ENCODE data around the gene MX1.

MX1 gene

DNA sequence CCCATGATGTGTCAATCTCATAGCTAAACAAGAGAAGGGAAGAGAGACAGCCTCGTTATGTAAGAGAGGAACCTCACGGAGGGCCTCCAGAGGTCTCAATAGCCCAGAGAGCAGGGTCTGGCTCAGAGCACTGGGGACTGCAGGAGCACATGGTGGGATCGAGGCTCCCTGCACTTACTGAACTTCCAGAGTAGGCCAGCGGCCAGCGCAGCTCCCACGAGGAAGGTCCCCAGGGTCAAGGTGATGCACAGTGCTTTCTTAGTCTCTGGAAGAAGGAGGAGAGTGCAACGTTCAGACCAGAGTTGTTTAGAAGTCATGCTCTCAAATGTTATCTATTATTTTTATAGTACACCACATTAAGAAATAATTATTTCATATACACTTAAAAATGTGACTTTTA, 63.3 kb downstream of the MX1 start:
- H3K27ac ChIP-seq (ENCODE audit: insufficient read depth in 1 of 2, low read depth in 1 of 2, low read length in 2 of 2, poor library complexity in 1 of 2, severe bottlenecking in 2 of 2) = no peak overlapping the region
- no peaks in the 10 kb centered on the region for H3K36me3 ChIP-seq (ENCODE audit: control insufficient read depth in 4 of 4, insufficient read depth in 4 of 4, low read length in 3 of 4)
- no peak overlapping the region for H3K4me3 ChIP-seq (ENCODE audit: control insufficient read depth in 1 of 7, extremely low read depth in 1 of 7, insufficient read depth in 4 of 7, low read depth in 2 of 7, low read length in 6 of 7)
- ChIA-PET POLR2A (no interaction called here), CTCF (no interaction called here)
- DNase-seq = no peak
- H3K9me3 ChIP-seq (ENCODE audit: control extremely low read depth in 1 of 5, control insufficient read depth in 4 of 5, insufficient read depth in 2 of 5, low read depth in 1 of 5, low read length in 4 of 5) = no peaks in the 10 kb centered on the region
- H3K27me3 ChIP-seq (replicated peaks in 2 of 5; ENCODE audit: control insufficient read depth in 4 of 5, insufficient read depth in 5 of 5, low read length in 4 of 5) = peaks cover 0 to 14% (median 8%) of the 10 kb centered on the region in 5 experiments
- H3K4me1 ChIP-seq (ENCODE audit: control extremely low read depth in 1 of 4, control insufficient read depth in 4 of 4, insufficient read depth in 4 of 4, low read length in 3 of 4) = no peaks in the 10 kb centered on the region
- WGBS (ENCODE audit: insufficient coverage) = 84% methylated on average over 6 of the region's 7 CpGs

DNA sequence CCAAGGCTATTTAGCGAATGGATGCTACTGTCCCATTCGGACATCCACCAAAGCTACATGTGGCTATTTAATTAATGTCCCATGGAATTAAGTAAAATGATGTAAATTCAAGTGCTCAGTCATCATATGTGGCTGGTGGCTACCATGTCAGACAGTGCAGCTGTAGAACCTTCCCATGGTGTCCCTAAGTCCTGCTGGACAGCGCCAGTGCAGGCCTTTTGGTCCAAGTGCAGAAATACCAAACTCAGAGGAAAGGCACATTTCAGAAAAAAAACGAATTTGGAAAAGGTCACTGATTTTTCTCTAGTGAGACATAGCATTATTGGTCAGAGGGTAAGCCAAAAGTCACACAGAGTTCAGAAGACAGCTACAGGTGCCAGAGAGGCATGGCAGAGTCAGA, 64.3 kb downstream of the MX1 start:
- ChIA-PET POLR2A (no interaction called here), CTCF (no interaction called here)
- Histone ChIP-seq H3K4me3 (ENCODE audit: control insufficient read depth in 1 of 7, extremely low read depth in 1 of 7, insufficient read depth in 4 of 7, low read depth in 2 of 7, low read length in 6 of 7) (no peak overlapping the region), H3K9me3 (ENCODE audit: control extremely low read depth in 1 of 5, control insufficient read depth in 4 of 5, insufficient read depth in 2 of 5, low read depth in 1 of 5, low read length in 4 of 5) (no peaks in the 10 kb centered on the region), H3K27me3 (replicated peaks in 2 of 5; ENCODE audit: control insufficient read depth in 4 of 5, insufficient read depth in 5 of 5, low read length in 4 of 5) (peaks cover 0 to 14% (median 5%) of the 10 kb centered on the region in 5 experiments), H3K27ac (ENCODE audit: insufficient read depth in 1 of 2, low read depth in 1 of 2, low read length in 2 of 2, poor library complexity in 1 of 2, severe bottlenecking in 2 of 2) (no peak overlapping the region), H3K4me1 (ENCODE audit: control extremely low read depth in 1 of 4, control insufficient read depth in 4 of 4, insufficient read depth in 4 of 4, low read length in 3 of 4) (no peaks in the 10 kb centered on the region), H3K36me3 (ENCODE audit: control insufficient read depth in 4 of 4, insufficient read depth in 4 of 4, low read length in 3 of 4) (no peaks in the 10 kb centered on the region)
- 95% methylated on average over 4 of the region's 4 CpGs for whole genome bisulfite sequencing (ENCODE audit: insufficient coverage)
- DNase-seq = no peak

DNA sequence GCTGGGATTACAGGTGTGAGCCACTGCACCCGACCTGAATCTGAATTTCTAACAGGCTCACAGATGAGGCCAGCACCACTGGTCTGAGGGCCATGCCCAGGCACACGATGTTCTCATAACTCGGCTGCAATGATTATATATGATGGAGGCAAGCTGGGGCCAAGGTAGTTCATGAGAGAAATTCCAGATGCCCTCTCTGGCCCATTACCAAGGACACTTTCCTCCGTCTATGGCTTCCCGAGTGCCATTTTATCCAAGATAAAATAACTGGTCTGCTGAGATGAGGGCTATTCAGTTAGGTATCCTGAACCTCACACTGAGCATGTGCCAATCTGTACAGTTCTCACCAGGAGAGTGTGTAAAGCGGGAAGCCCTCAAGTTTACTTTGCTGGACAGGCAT, 65.4 kb downstream of the MX1 start:
- POLR2A ChIA-PET = no interaction called here
- CTCF ChIA-PET = no interaction called here
- H3K27ac ChIP-seq (ENCODE audit: insufficient read depth in 1 of 2, low read depth in 1 of 2, low read length in 2 of 2, poor library complexity in 1 of 2, severe bottlenecking in 2 of 2) = no peak overlapping the region
- peaks cover 0 to 14% (median 5%) of the 10 kb centered on the region in 5 experiments for H3K27me3 ChIP-seq (replicated peaks in 2 of 5; ENCODE audit: control insufficient read depth in 4 of 5, insufficient read depth in 5 of 5, low read length in 4 of 5)
- no peak for DNase-seq
- H3K9me3 ChIP-seq (ENCODE audit: control extremely low read depth in 1 of 5, control insufficient read depth in 4 of 5, insufficient read depth in 2 of 5, low read depth in 1 of 5, low read length in 4 of 5) = no peaks in the 10 kb centered on the region
- 88% methylated on average over 6 of the region's 6 CpGs for WGBS (ENCODE audit: insufficient coverage)
- no peaks in the 10 kb centered on the region for H3K4me1 ChIP-seq (ENCODE audit: control extremely low read depth in 1 of 4, control insufficient read depth in 4 of 4, insufficient read depth in 4 of 4, low read length in 3 of 4)
- no peak overlapping the region for H3K4me3 ChIP-seq (ENCODE audit: control insufficient read depth in 1 of 7, extremely low read depth in 1 of 7, insufficient read depth in 4 of 7, low read depth in 2 of 7, low read length in 6 of 7)
- no peaks in the 10 kb centered on the region for H3K36me3 ChIP-seq (ENCODE audit: control insufficient read depth in 4 of 4, insufficient read depth in 4 of 4, low read length in 3 of 4)

DNA sequence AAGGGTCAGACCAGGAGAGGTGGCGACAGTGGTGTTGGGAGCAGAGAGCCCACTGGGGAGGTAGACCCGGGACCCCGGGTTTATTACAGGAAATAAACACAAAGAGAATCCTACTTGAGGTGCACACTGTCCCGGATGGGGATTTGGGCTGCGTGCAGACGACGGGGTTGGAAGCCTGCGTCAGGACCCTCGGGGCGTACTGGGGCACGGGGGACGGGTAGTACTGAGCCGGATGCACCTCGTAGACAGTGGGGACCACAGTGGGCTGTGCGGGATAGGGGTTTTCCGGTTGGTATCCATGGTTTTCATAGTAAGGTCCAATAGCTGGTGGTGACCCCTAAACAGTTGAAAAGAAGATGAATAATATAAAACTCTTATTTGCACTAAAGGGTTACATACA, 68.2 kb downstream of the MX1 start:
- Histone ChIP-seq H3K27me3 (replicated peaks in 2 of 5; ENCODE audit: control insufficient read depth in 4 of 5, insufficient read depth in 5 of 5, low read length in 4 of 5) (peaks cover 2 to 21% (median 5%) of the 10 kb centered on the region in 5 experiments), H3K4me1 (ENCODE audit: control extremely low read depth in 1 of 4, control insufficient read depth in 4 of 4, insufficient read depth in 4 of 4, low read length in 3 of 4) (no peaks in the 10 kb centered on the region), H3K9me3 (ENCODE audit: control extremely low read depth in 1 of 5, control insufficient read depth in 4 of 5, insufficient read depth in 2 of 5, low read depth in 1 of 5, low read length in 4 of 5) (no peaks in the 10 kb centered on the region), H3K27ac (ENCODE audit: insufficient read depth in 1 of 2, low read depth in 1 of 2, low read length in 2 of 2, poor library complexity in 1 of 2, severe bottlenecking in 2 of 2) (no peak overlapping the region), H3K36me3 (ENCODE audit: control insufficient read depth in 4 of 4, insufficient read depth in 4 of 4, low read length in 3 of 4) (no peaks in the 10 kb centered on the region), H3K4me3 (ENCODE audit: control insufficient read depth in 1 of 7, extremely low read depth in 1 of 7, insufficient read depth in 4 of 7, low read depth in 2 of 7, low read length in 6 of 7) (no peak overlapping the region)
- ChIA-PET POLR2A (no interaction called here), CTCF (no interaction called here)
- DNase-seq = no peak
- WGBS (ENCODE audit: insufficient coverage) = 98% methylated on average over 16 of the region's 16 CpGs

DNA sequence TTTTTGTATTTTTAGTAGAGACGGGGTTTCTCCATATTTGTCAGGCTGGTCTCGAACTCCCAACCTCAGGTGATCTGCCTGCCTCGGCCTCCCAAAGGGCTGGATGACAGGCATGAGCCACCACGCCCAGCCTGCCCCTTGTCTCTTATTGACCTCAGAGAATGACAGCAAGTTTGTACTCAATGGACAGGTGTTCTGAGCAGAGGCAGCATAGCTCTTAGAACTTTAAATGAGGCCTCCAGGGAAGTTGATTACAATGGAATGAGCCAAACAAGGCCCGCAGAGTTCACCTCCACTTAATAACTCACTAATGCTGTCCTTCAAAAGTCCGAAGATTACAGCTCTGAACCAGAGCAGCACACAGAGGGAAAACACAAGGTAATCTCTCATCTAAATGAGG, 71.0 kb downstream of the MX1 start:
- no peaks in the 10 kb centered on the region for H3K4me1 ChIP-seq (ENCODE audit: control extremely low read depth in 1 of 4, control insufficient read depth in 4 of 4, insufficient read depth in 4 of 4, low read length in 3 of 4)
- WGBS (ENCODE audit: insufficient coverage) = 97% methylated on average over 5 of the region's 6 CpGs
- no peak for DNase-seq
- no peak overlapping the region for H3K27ac ChIP-seq (ENCODE audit: insufficient read depth in 1 of 2, low read depth in 1 of 2, low read length in 2 of 2, poor library complexity in 1 of 2, severe bottlenecking in 2 of 2)
- POLR2A ChIA-PET = no interaction called here
- no peaks in the 10 kb centered on the region for H3K36me3 ChIP-seq (ENCODE audit: control insufficient read depth in 4 of 4, insufficient read depth in 4 of 4, low read length in 3 of 4)
- peaks cover 5 to 32% (median 9%) of the 10 kb centered on the region in 5 experiments for H3K27me3 ChIP-seq (replicated peaks in 2 of 5; ENCODE audit: control insufficient read depth in 4 of 5, insufficient read depth in 5 of 5, low read length in 4 of 5)
- no peaks in the 10 kb centered on the region for H3K9me3 ChIP-seq (ENCODE audit: control extremely low read depth in 1 of 5, control insufficient read depth in 4 of 5, insufficient read depth in 2 of 5, low read depth in 1 of 5, low read length in 4 of 5)
- CTCF ChIA-PET = interaction anchor here (1.6 kb wide), 1 partner anchor 9 kb away, joined by 4 read pairs; no protein-coding TSS in a partner anchor
- H3K4me3 ChIP-seq (ENCODE audit: control insufficient read depth in 1 of 7, extremely low read depth in 1 of 7, insufficient read depth in 4 of 7, low read depth in 2 of 7, low read length in 6 of 7) = no peak overlapping the region

DNA sequence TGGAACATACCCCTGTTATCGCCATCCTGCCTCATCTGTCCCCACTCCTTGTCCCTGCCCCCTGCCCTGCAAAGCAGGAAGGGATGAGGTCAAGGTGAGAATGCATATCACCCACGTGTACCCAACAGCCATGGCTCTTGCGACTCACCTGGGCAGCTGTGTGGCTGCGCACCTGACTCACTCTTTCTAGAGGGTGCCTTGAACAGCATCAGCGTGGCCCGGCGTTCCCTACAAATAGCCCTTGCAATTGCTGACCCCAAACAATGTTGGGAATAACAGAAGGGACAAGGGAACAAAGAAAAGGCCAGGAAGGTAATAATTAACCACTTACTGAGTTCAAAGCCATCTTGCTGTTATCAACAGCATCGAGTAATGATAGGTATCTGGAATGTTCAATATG, 71.7 kb downstream of the MX1 start:
- Histone ChIP-seq H3K4me1 (ENCODE audit: control extremely low read depth in 1 of 4, control insufficient read depth in 4 of 4, insufficient read depth in 4 of 4, low read length in 3 of 4) (no peaks in the 10 kb centered on the region), H3K4me3 (ENCODE audit: control insufficient read depth in 1 of 7, extremely low read depth in 1 of 7, insufficient read depth in 4 of 7, low read depth in 2 of 7, low read length in 6 of 7) (no peak overlapping the region), H3K36me3 (ENCODE audit: control insufficient read depth in 4 of 4, insufficient read depth in 4 of 4, low read length in 3 of 4) (no peaks in the 10 kb centered on the region), H3K27ac (ENCODE audit: insufficient read depth in 1 of 2, low read depth in 1 of 2, low read length in 2 of 2, poor library complexity in 1 of 2, severe bottlenecking in 2 of 2) (no peak overlapping the region), H3K27me3 (replicated peaks in 2 of 5; ENCODE audit: control insufficient read depth in 4 of 5, insufficient read depth in 5 of 5, low read length in 4 of 5) (peaks cover 5 to 38% (median 8%) of the 10 kb centered on the region in 5 experiments), H3K9me3 (ENCODE audit: control extremely low read depth in 1 of 5, control insufficient read depth in 4 of 5, insufficient read depth in 2 of 5, low read depth in 1 of 5, low read length in 4 of 5) (no peaks in the 10 kb centered on the region)
- ChIA-PET POLR2A (no interaction called here), CTCF (interaction anchor here (1.6 kb wide), 1 partner anchor 9 kb away, joined by 4 read pairs; no protein-coding TSS in a partner anchor)
- no peak for DNase-seq
- 91% methylated on average over 6 of the region's 8 CpGs for WGBS (ENCODE audit: insufficient coverage)

DNA sequence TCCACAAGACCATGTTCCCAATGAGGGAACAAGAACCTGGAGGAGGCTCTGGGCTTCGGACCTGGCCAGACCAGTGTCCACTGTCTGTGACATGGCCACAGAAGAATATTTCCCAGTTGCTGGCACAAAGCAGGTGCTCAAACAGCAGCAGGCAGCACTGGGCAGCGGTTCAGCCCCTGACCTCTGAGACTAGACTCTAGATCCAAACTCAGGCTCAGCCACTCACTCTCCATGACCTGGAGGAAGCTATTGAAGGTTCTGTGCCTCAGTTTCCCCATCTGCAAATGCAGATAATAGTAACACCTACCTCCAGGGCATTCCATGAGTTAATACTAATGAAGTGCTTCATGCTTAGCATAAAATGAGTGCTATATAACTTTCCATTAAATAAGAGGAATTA, 73.9 kb downstream of the MX1 start:
- Histone ChIP-seq H3K4me3 (ENCODE audit: control insufficient read depth in 1 of 7, extremely low read depth in 1 of 7, insufficient read depth in 4 of 7, low read depth in 2 of 7, low read length in 6 of 7) (no peak overlapping the region), H3K9me3 (ENCODE audit: control extremely low read depth in 1 of 5, control insufficient read depth in 4 of 5, insufficient read depth in 2 of 5, low read depth in 1 of 5, low read length in 4 of 5) (no peaks in the 10 kb centered on the region), H3K27me3 (replicated peaks in 2 of 5; ENCODE audit: control insufficient read depth in 4 of 5, insufficient read depth in 5 of 5, low read length in 4 of 5) (peaks cover 5 to 53% (median 20%) of the 10 kb centered on the region in 5 experiments), H3K27ac (ENCODE audit: insufficient read depth in 1 of 2, low read depth in 1 of 2, low read length in 2 of 2, poor library complexity in 1 of 2, severe bottlenecking in 2 of 2) (no peak overlapping the region), H3K4me1 (ENCODE audit: control extremely low read depth in 1 of 4, control insufficient read depth in 4 of 4, insufficient read depth in 4 of 4, low read length in 3 of 4) (peaks cover 0 to 2% (median 0%) of the 10 kb centered on the region in 4 experiments), H3K36me3 (ENCODE audit: control insufficient read depth in 4 of 4, insufficient read depth in 4 of 4, low read length in 3 of 4) (no peaks in the 10 kb centered on the region)
- CTCF ChIA-PET = no interaction called here
- POLR2A ChIA-PET = no interaction called here
- 86% methylated on average over 2 of the region's 2 CpGs for WGBS (ENCODE audit: insufficient coverage)
- no peak for DNase-seq
